GM19438 (cell line): ENCODE measurements around the gene CRIP1.

Experiments used
- ATAC-seq: cut with Tn5 transposase; IDR thresholded peaks from one replicate; pipeline ENCODE4 v1.9.1; 2021; ENCODE audit warnings: low read depth; ENCODE audit not compliant: unreplicated experiment

The CRIP1 gene

GRCh38 chr14:105450864-105451720 is 35.6 kb upstream of the CRIP1 start:
- no peak for ATAC-seq

- ATAC-seq: no peak
These were observed 33.7 kb upstream of the CRIP1 start for GRCh38 chr14:105452963-105453362.

- no peak for ATAC-seq
These were observed 32.8 kb upstream of the CRIP1 start for GRCh38 chr14:105453847-105454246.

GRCh38 chr14:105455086-105455640 is 31.5 kb upstream of the CRIP1 start:
- no peak for ATAC-seq

- no peak for ATAC-seq
These were observed 30.7 kb upstream of the CRIP1 start for GRCh38 chr14:105455766-105456660.

GRCh38 chr14:105456736-105457617 is 29.7 kb upstream of the CRIP1 start:
- no peak for ATAC-seq

- ATAC-seq: no peak
These were observed 28.7 kb upstream of the CRIP1 start for GRCh38 chr14:105458010-105458409.

GRCh38 chr14:105458571-105458970 is 28.1 kb upstream of the CRIP1 start:
- no peak for ATAC-seq

- no peak for ATAC-seq
These were observed 26.6 kb upstream of the CRIP1 start for GRCh38 chr14:105460116-105460515.

GRCh38 chr14:105460616-105461015 is 26.1 kb upstream of the CRIP1 start:
- no peak for ATAC-seq

- no peak for ATAC-seq
These were observed 24.8 kb upstream of the CRIP1 start for GRCh38 chr14:105461903-105462302.

- ATAC-seq: no peak
These were observed 22.2 kb upstream of the CRIP1 start for GRCh38 chr14:105464501-105464900.

- ATAC-seq: no peak
These were observed 21.3 kb upstream of the CRIP1 start for GRCh38 chr14:105465209-105466031.

GRCh38 chr14:105466531-105467248 is 20.0 kb upstream of the CRIP1 start:
- no peak for ATAC-seq

GRCh38 chr14:105467249-105467941 is 19.3 kb upstream of the CRIP1 start:
- no peak for ATAC-seq

- no peak for ATAC-seq
These were observed 18.7 kb upstream of the CRIP1 start for GRCh38 chr14:105467942-105468471.

GRCh38 chr14:105468621-105469241 is 18.0 kb upstream of the CRIP1 start:
- ATAC-seq: no peak
